Measurements from ENCODE around the gene MEI1. TPM values are rescaled to one million over a fixed set of nuclear protein-coding genes. Genes with fewer than 3 reads are reported as not detected.

The MEI1 gene
- total and polyA plus RNA-seq, 2 donors (not counting 1 experiment from before 2014, with no cell fraction given), result 50.1 to 64.8 TPM

DNA sequence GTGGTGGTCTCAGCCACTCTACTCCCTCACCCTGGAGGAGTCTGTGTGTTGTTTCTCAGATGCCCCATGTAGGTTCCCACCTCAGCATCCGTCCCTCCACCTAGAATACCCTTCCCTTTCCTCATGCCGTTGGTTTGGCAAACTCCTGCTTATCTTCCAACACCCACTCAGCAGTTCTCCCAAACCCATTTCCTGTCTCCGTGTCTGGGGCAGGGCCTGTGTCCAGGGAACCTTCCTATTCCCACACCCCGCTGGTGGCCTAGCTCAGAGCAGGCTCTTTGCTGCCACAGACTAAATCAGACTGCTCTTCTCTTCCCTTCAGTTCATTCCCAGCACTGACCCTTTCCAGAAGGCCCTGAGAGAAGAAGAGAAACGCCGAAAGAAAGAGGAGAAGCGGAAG, 126.1 kb downstream of the MEI1 start:
- Histone ChIP-seq H3K9me3 (ENCODE audit: control extremely low read depth in 1 of 3, control insufficient read depth in 2 of 3, insufficient read depth in 1 of 3, low read length in 2 of 3) (no peaks in the 10 kb centered on the region), H3K4me1 (ENCODE audit: control insufficient read depth in 2 of 2, insufficient read depth in 2 of 2, low read length in 2 of 2) (peaks cover 0 to 5% of the 10 kb centered on the region in 2 donors), H2AFZ (ENCODE audit: insufficient read depth, low read depth, low read length, poor library complexity, severe bottlenecking) (no peak overlapping the region), H3K36me3 (replicated peaks in 1 of 2; ENCODE audit: control extremely low read depth in 1 of 2, control insufficient read depth in 1 of 2, extremely low read depth in 1 of 2, insufficient read depth in 2 of 2, low read length in 1 of 2) (peaks cover 0 to 18% of the 10 kb centered on the region in 2 experiments), H3K9ac (ENCODE audit: low read length) (no peak overlapping the region), H3K27me3 (replicated peaks in 1 of 4; ENCODE audit: control extremely low read depth in 1 of 4, control insufficient read depth in 3 of 4, insufficient read depth in 4 of 4, low read length in 3 of 4) (no peaks in the 10 kb centered on the region), H3K79me2 (ENCODE audit: control insufficient read depth, insufficient read depth, low read length) (peaks cover 14% of the 10 kb centered on the region), H4K20me1 (ENCODE audit: control insufficient read depth, insufficient read depth, low read length, poor library complexity, severe bottlenecking) (no peaks in the 10 kb centered on the region), H3K4me2 (replicated peaks; ENCODE audit: low read depth, low read length, poor library complexity, severe bottlenecking) (no peak overlapping the region), H3K27ac (ENCODE audit: low read length in 2 of 2) (no peak overlapping the region), H3K4me3 (ENCODE audit: control extremely low read depth in 1 of 5, extremely low read depth in 1 of 5, insufficient read depth in 1 of 5, low read depth in 2 of 5, low read length in 4 of 5) (no peak overlapping the region)
- Mint-ChIP-seq H3K27ac (peak overlapping the region; percentile 28), H3K9me3 (ENCODE audit: insufficient read depth) (no peaks in the 10 kb centered on the region), H3K27me3 (no peaks in the 10 kb centered on the region), H3K4me1 (peaks cover 16% of the 10 kb centered on the region), H3K4me3 (no peak overlapping the region)
- POLR2A ChIA-PET, result no interaction called here
- DNase-seq, result no peak
- WGBS (ENCODE audit: insufficient coverage), result 83% methylated on average over 7 of the region's 7 CpGs
- ATAC-seq (ENCODE audit: low read depth), result no peak
- intact Hi-C loops (cut with micrococcal nuclease), result no loop called here
- TF ChIP-seq EZH2 (IDR thresholded peaks at IDR 0.05; ENCODE audit: borderline replicate concordance, insufficient read depth, low read depth, low read length, poor library complexity, severe bottlenecking), result no peak
- TF ChIP-seq, protein P1, sequence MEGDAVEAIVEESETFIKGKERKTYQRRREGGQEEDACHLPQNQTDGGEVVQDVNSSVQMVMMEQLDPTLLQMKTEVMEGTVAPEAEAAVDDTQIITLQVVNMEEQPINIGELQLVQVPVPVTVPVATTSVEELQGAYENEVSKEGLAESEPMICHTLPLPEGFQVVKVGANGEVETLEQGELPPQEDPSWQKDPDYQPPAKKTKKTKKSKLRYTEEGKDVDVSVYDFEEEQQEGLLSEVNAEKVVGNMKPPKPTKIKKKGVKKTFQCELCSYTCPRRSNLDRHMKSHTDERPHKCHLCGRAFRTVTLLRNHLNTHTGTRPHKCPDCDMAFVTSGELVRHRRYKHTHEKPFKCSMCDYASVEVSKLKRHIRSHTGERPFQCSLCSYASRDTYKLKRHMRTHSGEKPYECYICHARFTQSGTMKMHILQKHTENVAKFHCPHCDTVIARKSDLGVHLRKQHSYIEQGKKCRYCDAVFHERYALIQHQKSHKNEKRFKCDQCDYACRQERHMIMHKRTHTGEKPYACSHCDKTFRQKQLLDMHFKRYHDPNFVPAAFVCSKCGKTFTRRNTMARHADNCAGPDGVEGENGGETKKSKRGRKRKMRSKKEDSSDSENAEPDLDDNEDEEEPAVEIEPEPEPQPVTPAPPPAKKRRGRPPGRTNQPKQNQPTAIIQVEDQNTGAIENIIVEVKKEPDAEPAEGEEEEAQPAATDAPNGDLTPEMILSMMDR (IDR thresholded peaks at IDR 0.05), result no peak
- CTCF ChIA-PET, result interaction anchor here (0.7 to 3.9 kb wide), 6 partner anchors 8 to 133 kb away, joined by 3 to 27 read pairs (median 7); partner anchors contain the start of genes MEI1 and SREBF2

DNA sequence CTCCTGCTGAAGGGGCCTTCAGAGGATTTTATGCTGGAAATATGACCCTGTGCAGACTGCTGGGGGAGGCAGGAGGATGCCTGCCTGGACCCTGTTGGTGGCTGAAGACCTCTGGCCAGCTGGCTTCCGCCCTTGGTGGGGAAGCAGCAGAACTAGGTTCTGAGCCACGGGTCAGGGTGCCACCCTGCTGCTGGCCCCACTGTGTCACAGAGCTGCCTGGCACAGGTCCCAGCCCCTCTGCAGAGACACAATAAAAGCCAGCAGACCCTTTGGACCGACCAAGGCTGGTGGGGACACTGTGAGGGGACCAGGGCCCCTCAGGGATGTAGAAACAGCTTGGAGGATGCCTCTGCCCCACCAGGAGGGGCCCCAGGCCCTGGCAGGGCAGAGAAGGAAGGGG, 126.7 kb downstream of the MEI1 start:
- TF ChIP-seq EZH2 (IDR thresholded peaks at IDR 0.05; ENCODE audit: borderline replicate concordance, insufficient read depth, low read depth, low read length, poor library complexity, severe bottlenecking), result no peak
- TF ChIP-seq, protein P1 (IDR thresholded peaks at IDR 0.05), result no peak
- H3K27ac Mint-ChIP-seq, result no peak overlapping the region
- H4K20me1 ChIP-seq (ENCODE audit: control insufficient read depth, insufficient read depth, low read length, poor library complexity, severe bottlenecking), result no peaks in the 10 kb centered on the region
- no peaks in the 10 kb centered on the region for H3K27me3 Mint-ChIP-seq
- H3K4me2 ChIP-seq (replicated peaks; ENCODE audit: low read depth, low read length, poor library complexity, severe bottlenecking), result no peak overlapping the region
- H3K79me2 ChIP-seq (ENCODE audit: control insufficient read depth, insufficient read depth, low read length), result peaks cover 14% of the 10 kb centered on the region
- ATAC-seq (ENCODE audit: low read depth) (no peak), DNase-seq (no peak)
- H3K36me3 ChIP-seq (replicated peaks in 1 of 2; ENCODE audit: control extremely low read depth in 1 of 2, control insufficient read depth in 1 of 2, extremely low read depth in 1 of 2, insufficient read depth in 2 of 2, low read length in 1 of 2), result peaks cover 0 to 18% of the 10 kb centered on the region in 2 experiments
- no peak overlapping the region for H3K4me3 Mint-ChIP-seq
- no peaks in the 10 kb centered on the region for H3K9me3 ChIP-seq (ENCODE audit: control extremely low read depth in 1 of 3, control insufficient read depth in 2 of 3, insufficient read depth in 1 of 3, low read length in 2 of 3)
- H3K4me1 Mint-ChIP-seq, result peaks cover 19% of the 10 kb centered on the region
- WGBS (ENCODE audit: insufficient coverage), result 91% methylated on average over 3 of the region's 3 CpGs
- no peak overlapping the region for H2AFZ ChIP-seq (ENCODE audit: insufficient read depth, low read depth, low read length, poor library complexity, severe bottlenecking)
- H3K27ac ChIP-seq (ENCODE audit: low read length in 2 of 2), result no peak overlapping the region
- no peaks in the 10 kb centered on the region for H3K9me3 Mint-ChIP-seq (ENCODE audit: insufficient read depth)
- ChIA-PET POLR2A (interaction anchor here (0.9 to 1.1 kb wide), 3 partner anchors 54 to 120 kb away, joined by 3 to 4 read pairs (median 4); no protein-coding TSS in a partner anchor), CTCF (interaction anchor here (0.7 to 3.1 kb wide), 6 partner anchors 84 to 129 kb away, joined by 3 to 27 read pairs (median 6); partner anchors contain the start of genes CENPM and MEI1)
- no peak overlapping the region for H3K4me3 ChIP-seq (ENCODE audit: control extremely low read depth in 1 of 5, extremely low read depth in 1 of 5, insufficient read depth in 1 of 5, low read depth in 2 of 5, low read length in 4 of 5)
- H3K27me3 ChIP-seq (replicated peaks in 1 of 4; ENCODE audit: control extremely low read depth in 1 of 4, control insufficient read depth in 3 of 4, insufficient read depth in 4 of 4, low read length in 3 of 4), result no peaks in the 10 kb centered on the region
- peaks cover 0 to 6% of the 10 kb centered on the region in 2 donors for H3K4me1 ChIP-seq (ENCODE audit: control insufficient read depth in 2 of 2, insufficient read depth in 2 of 2, low read length in 2 of 2)
- H3K9ac ChIP-seq (ENCODE audit: low read length), result no peak overlapping the region
- intact Hi-C loops (cut with micrococcal nuclease), result no loop called here

Measured in B cell (primary cell).